IMR-90 (cell line): ENCODE results near the gene NEK6. TPM values are rescaled to one million over a fixed set of nuclear protein-coding genes. Genes with fewer than 3 reads are reported as not detected.

Experiments
- ATAC-seq: fragments of 200-7000 bp; cut with Tn5 transposase; 2 replicates; pipeline ENCODE4 v1.9.1; 2020; ENCODE audit warnings: low read depth, mild to moderate bottlenecking, moderate library complexity
- BruUV-seq: library from RNA; stranded (reverse); fragments of 400-500 nt; replicated peaks from 2 replicates; lab custom pipeline; 2021; lab: Mats Ljungman, UMichigan
- CTCF ChIA-PET: fragments of 300-600 bp; formaldehyde crosslinking; extraction: SDS; loops from one replicate; lab custom pipeline; 2021; ENCODE audit warnings: antibody characterized with exemption; lab: Yijun Ruan, JAX
- POLR2A ChIA-PET: fragments of 300-600 bp; sonication (Branson Sonifier 250); formaldehyde crosslinking; loops from one replicate; lab custom pipeline; 2022; ENCODE audit warnings: antibody characterized with exemption; ENCODE audit not compliant: unreplicated experiment; lab: Charles Lee
- DNase-seq: peaks from one replicate; pipeline ENCODE4 v3.0.0; 2013
- H2AFZ ChIP-seq: replicated peaks from 2 replicates; pipeline ENCODE3; 2013; ENCODE audit warnings: low read length, mild to moderate bottlenecking; ENCODE audit not compliant: poor library complexity
- H2AK5ac ChIP-seq: 2 replicates; pipeline ENCODE4 v1.6.1; 2013; ENCODE audit warnings: low read depth, low read length, inconsistent platforms
- H2AK9ac ChIP-seq: replicated peaks from 2 replicates; pipeline ENCODE3; 2013; ENCODE audit warnings: mild to moderate bottlenecking, low read depth, low read length, moderate library complexity; ENCODE audit not compliant: poor library complexity
- H2BK120ac ChIP-seq: 2 replicates; pipeline ENCODE4 v1.6.1; 2013; ENCODE audit warnings: low read depth, low read length, inconsistent platforms
- H2BK15ac ChIP-seq: 3 replicates; pipeline ENCODE4 v1.6.1; 2013; ENCODE audit warnings: low read depth, low read length, inconsistent platforms
- H2BK20ac ChIP-seq: 2 replicates; pipeline ENCODE4 v1.6.1; 2013; ENCODE audit warnings: low read depth, mild to moderate bottlenecking, inconsistent platforms, low read length, moderate library complexity
- H2BK5ac ChIP-seq: 2 replicates; pipeline ENCODE4 v1.6.1; 2013; ENCODE audit warnings: mild to moderate bottlenecking, low read depth, low read length, inconsistent platforms; ENCODE audit not compliant: poor library complexity, severe bottlenecking
- H3K14ac ChIP-seq: replicated peaks from 2 replicates; pipeline ENCODE4 v1.6.1; 2013; ENCODE audit warnings: low read depth, low read length, inconsistent platforms
- H3K18ac ChIP-seq: 2 replicates; pipeline ENCODE4 v1.6.1; 2013; ENCODE audit warnings: low read depth, low read length, control low read depth
- H3K23ac ChIP-seq: 2 replicates; pipeline ENCODE4 v1.6.1; 2013; ENCODE audit warnings: low read depth, low read length, inconsistent platforms
- H3K27ac ChIP-seq: 2 replicates; pipeline ENCODE4 v1.5.1; 2013; ENCODE audit warnings: mild to moderate bottlenecking, control low read depth, low read length; ENCODE audit not compliant: insufficient read depth
- H3K27me3 ChIP-seq: 2 replicates; pipeline ENCODE4 v1.6.1; 2013; ENCODE audit warnings: low read length; ENCODE audit not compliant: control insufficient read depth, insufficient read depth
- H3K36me3 ChIP-seq: 2 replicates; pipeline ENCODE4 v1.6.1; 2013; ENCODE audit warnings: low read length, mixed read lengths; ENCODE audit not compliant: control insufficient read depth, insufficient read depth
- H3K4ac ChIP-seq: 2 replicates; pipeline ENCODE4 v1.6.1; 2013; ENCODE audit warnings: low read depth, low read length, inconsistent platforms
- H3K4me1 ChIP-seq: 2 replicates; pipeline ENCODE4 v1.6.1; 2013; ENCODE audit warnings: low read length, mixed read lengths; ENCODE audit not compliant: control insufficient read depth, insufficient read depth
- H3K4me2 ChIP-seq: 2 replicates; pipeline ENCODE4 v1.6.1; 2013; ENCODE audit warnings: low read depth, mild to moderate bottlenecking, control low read depth, low read length, moderate library complexity
- H3K4me3 ChIP-seq: 2 replicates; pipeline ENCODE4 v1.5.1; 2013; ENCODE audit warnings: low read depth, mild to moderate bottlenecking, control low read depth, low read length, moderate library complexity; ENCODE audit not compliant: insufficient read depth
- H3K56ac ChIP-seq: 2 replicates; pipeline ENCODE4 v1.6.1; 2013; ENCODE audit warnings: low read length, inconsistent platforms; ENCODE audit not compliant: insufficient read depth; ENCODE audit errors: extremely low read depth
- H3K79me1 ChIP-seq, 2 experiments: 2 replicates each; pipeline ENCODE4 v1.6.1; 2013; ENCODE audit warnings: low read length in 2 of 2, inconsistent platforms in 1 of 2, low read depth in 1 of 2
- H3K9ac ChIP-seq: 2 replicates; pipeline ENCODE4 v1.6.1; 2013; ENCODE audit warnings: low read depth, low read length, control low read depth
- H3K9me1 ChIP-seq: 2 replicates; pipeline ENCODE4 v1.6.1; 2013; ENCODE audit warnings: low read length, inconsistent platforms; ENCODE audit not compliant: insufficient read depth
- H3K9me3 ChIP-seq: 2 replicates; pipeline ENCODE4 v1.6.1; 2013; ENCODE audit warnings: low read length; ENCODE audit not compliant: control insufficient read depth, insufficient read depth
- H4K20me1 ChIP-seq: 2 replicates; pipeline ENCODE4 v1.6.1; 2013; ENCODE audit warnings: low read length, inconsistent platforms; ENCODE audit not compliant: insufficient read depth
- H4K5ac ChIP-seq: 2 replicates; pipeline ENCODE4 v1.6.1; 2013; ENCODE audit warnings: mild to moderate bottlenecking, low read depth, low read length, control low read depth
- H4K8ac ChIP-seq, 2 experiments: 2 replicates each; pipeline ENCODE4 v1.6.1; 2013; ENCODE audit warnings: low read depth in 2 of 2, low read length in 2 of 2, control low read depth in 1 of 2, inconsistent platforms in 1 of 2
- H4K91ac ChIP-seq: 2 replicates; pipeline ENCODE4 v1.6.1; 2013; ENCODE audit warnings: low read depth, low read length, inconsistent platforms; ENCODE audit not compliant: insufficient read depth
- MAFK ChIP-seq: IDR thresholded peaks from 2 replicates; pipeline ENCODE4 v1.6.1; 2012; ENCODE audit warnings: low read depth, low read length, improper control_type of control experiment
- USF2 ChIP-seq: fragments of 150-350 bp; IDR thresholded peaks from 2 replicates; pipeline ENCODE4 v1.6.1; 2017; ENCODE audit warnings: mild to moderate bottlenecking, antibody characterized with exemption, low read length, low read depth
- WGBS, 2 experiments: methylation state at CpG; one replicate each; pipeline versions ENCODE4 v1.1.5 to v1.1.7; 2013; ENCODE audit warnings: missing lambda C conversion rate in 2 of 2; ENCODE audit not compliant: insufficient read length in 1 of 2; ENCODE audit errors: extremely low coverage in 2 of 2; 5-methylcytosine and 5-hydroxymethylcytosine counted together
- dilution Hi-C: fragments of 300-500 bp; cut with HindIII; formaldehyde crosslinking; loops from one replicate; pipeline ENCODE4 v1.14.3; 2018; ENCODE audit warnings: low sequenced_read_pairs; ENCODE audit not compliant: unreplicated experiment
- in situ Hi-C: fragments of 300-500 bp; cut with MboI; formaldehyde crosslinking; loops from 3 replicates; pipeline ENCODE4 v1.14.3; 2019; ENCODE audit warnings: low sequenced_read_pairs, inconsistent platforms, mixed read lengths
- intact Hi-C: fragments of 100-400 bp; cut with micrococcal nuclease; formaldehyde crosslinking; loops from 2 replicates; pipeline ENCODE4 v1.10.0; 2022
- polyA plus RNA-seq, 3 experiments: library from polyadenylated mRNA; depleted of rRNA; stranded (reverse); fragments of >200 nt; gene quantifications; 2 replicates each; pipeline ENCODE4 v1.2.3, GENCODE V29; 2012; ENCODE audit warnings: low replicate concordance in 1 of 3
- total RNA-seq: library from RNA; depleted of rRNA; stranded (reverse); fragments of >200 nt; gene quantifications from 2 replicates; pipeline ENCODE4 v1.2.3, GENCODE V29; 2012

Gene NEK6
- total and polyA plus RNA-seq, 2 of the 4 experiments (the other 2 are of a cell fraction) = 79.9 to 112 TPM

GRCh38 chr9:124330011-124330697, 72.4 kb downstream of the NEK6 start:
- no peak overlapping the region for H4K5ac ChIP-seq
- H3K9me1 ChIP-seq = peaks cover 3% of the 10 kb centered on the region; the same call in 1 of the 2 replicates
- no peak overlapping the region for H3K4me2 ChIP-seq
- no peak overlapping the region for H2BK5ac ChIP-seq
- WGBS, 2 experiments = 96% methylated on average over 15 of the region's 29 CpGs; no CpG with 5 or more reads in 1 of the 2 experiments
- H3K4me3 ChIP-seq = no peak overlapping the region
- in situ Hi-C loops = no loop called here
- H3K9ac ChIP-seq = no peak overlapping the region
- H2AK5ac ChIP-seq = no peak overlapping the region
- no peaks in the 10 kb centered on the region for H3K9me3 ChIP-seq
- no peak overlapping the region for H3K4ac ChIP-seq
- peaks cover 4% of the 10 kb centered on the region for H4K20me1 ChIP-seq
- BruUV-seq = no TSS peak
- dilution Hi-C loops = no loop called here
- H3K18ac ChIP-seq = no peak overlapping the region
- no peak overlapping the region for H2BK15ac ChIP-seq
- peaks cover 90% of the 10 kb centered on the region for H3K36me3 ChIP-seq
- no peaks in the 10 kb centered on the region for H3K27me3 ChIP-seq
- H2BK20ac ChIP-seq = no peak overlapping the region
- DNase-seq (no peak), ATAC-seq (no peak)
- H4K8ac ChIP-seq = no peak overlapping the region
- POLR2A ChIA-PET = no interaction called here
- CTCF ChIA-PET = no interaction called here
- peaks cover 9 to 69% of the 10 kb centered on the region in 2 experiments for H3K79me1 ChIP-seq
- no peak overlapping the region for H2AFZ ChIP-seq
- H3K27ac ChIP-seq = no peak overlapping the region
- no peak overlapping the region for H3K23ac ChIP-seq
- no peak overlapping the region for H2AK9ac ChIP-seq
- intact Hi-C loops = no loop called here
- H4K91ac ChIP-seq = no peak overlapping the region
- H3K4me1 ChIP-seq = no peaks in the 10 kb centered on the region
- no peak overlapping the region for H3K14ac ChIP-seq
- H3K56ac ChIP-seq = no peak overlapping the region
- H2BK120ac ChIP-seq = no peak overlapping the region
- TF ChIP-seq MAFK (no peak), USF2 (no peak)
